GM12892 (cell line): ENCODE data around the gene LMO4.

ENCODE experiments used
- DNase-seq: peaks from one replicate; pipeline ENCODE4 v3.0.0; 2011; ENCODE audit not compliant: insufficient read length
- FAIRE-seq: peaks from 2 replicates; lab custom pipeline; 2011; peaks lifted over from hg19 to GRCh38; lab: Jason Lieb, UNC
- POLR2A ChIP-seq: IDR thresholded peaks from 2 replicates; pipeline ENCODE4 v1.6.1; 2011; ENCODE audit warnings: low read depth, low read length, control low read depth
- POLR2AphosphoS5 ChIP-seq: IDR thresholded peaks from 2 replicates; pipeline ENCODE4 v1.6.1; 2011; ENCODE audit warnings: low read depth, low read length, control low read depth
- TAF1 ChIP-seq: IDR thresholded peaks from 2 replicates; pipeline ENCODE4 v1.6.1; 2011; ENCODE audit warnings: low read depth, mild to moderate bottlenecking, control low read depth, low read length, borderline replicate concordance

Gene LMO4

DNA sequence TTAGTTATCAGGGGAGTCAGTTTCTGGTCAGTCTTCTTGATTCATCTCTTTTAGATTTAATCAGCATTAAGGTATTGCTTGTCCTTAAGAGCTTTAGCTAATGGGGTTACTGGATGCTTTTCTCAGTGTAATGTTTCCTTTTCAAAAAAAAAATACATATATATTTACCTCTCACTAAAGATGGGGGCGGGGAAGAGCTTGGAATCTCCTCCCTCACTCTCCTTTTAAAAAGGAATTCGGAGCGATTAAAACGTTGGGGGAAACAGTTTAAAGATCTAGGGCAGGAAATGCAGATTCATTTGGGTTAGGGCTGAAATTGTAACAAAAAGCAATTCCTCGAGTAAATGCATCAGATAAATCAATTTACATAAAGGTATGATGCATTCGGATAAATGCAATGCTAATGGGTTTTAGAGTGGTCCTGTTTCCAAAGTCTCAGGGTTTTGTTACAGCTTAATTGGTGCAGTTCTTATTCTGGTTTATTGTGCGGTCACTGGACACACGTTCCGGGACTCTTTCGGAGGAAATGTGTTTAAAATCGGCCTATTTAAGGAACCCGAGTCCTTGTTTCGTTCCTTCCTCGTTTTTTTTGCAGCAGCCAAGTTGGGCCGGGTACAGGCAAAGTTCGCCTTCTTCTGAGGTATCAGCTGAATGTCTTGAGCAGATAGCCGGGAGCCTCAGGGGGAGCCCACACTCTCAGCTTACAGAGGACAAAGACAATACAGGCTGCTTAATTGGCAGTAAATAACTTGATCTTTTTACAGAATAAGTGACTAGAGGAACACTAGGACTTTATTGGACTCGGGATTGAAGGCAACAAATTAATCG lies 1.6 kb downstream of the LMO4 start:
- DNase-seq (no peak), FAIRE-seq (no peak)
- TF ChIP-seq POLR2AphosphoS5 (no peak), TAF1 (no peak), POLR2A (no peak)

DNA sequence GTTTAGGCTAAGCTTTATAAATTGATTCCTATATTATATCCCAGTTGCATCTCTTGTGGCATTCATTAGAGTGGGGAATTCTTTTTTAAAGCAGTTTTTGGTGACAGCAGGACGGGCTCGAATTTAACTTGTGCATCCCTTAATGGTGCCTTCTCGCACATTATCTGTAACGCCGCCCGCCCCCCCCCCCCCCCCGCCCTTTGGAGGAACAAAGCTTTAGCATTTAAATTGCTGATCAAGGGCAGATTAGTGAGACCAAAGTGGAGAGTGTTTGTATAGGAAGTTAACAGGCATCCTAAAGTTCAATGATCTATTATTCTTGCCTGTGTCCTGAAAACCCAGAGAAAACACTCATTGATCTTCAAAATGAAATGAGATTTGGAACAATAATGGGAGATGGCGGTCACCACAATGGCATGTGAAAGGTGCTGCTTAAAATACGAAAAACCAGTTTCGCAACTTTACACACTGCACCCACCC lies 2.2 kb downstream of the LMO4 start:
- no peak for TF ChIP-seq POLR2AphosphoS5
- TF ChIP-seq POLR2A, result no peak
- no peak for TF ChIP-seq TAF1
- FAIRE-seq, result peak; percentile 78
- DNase-seq, result no peak

DNA sequence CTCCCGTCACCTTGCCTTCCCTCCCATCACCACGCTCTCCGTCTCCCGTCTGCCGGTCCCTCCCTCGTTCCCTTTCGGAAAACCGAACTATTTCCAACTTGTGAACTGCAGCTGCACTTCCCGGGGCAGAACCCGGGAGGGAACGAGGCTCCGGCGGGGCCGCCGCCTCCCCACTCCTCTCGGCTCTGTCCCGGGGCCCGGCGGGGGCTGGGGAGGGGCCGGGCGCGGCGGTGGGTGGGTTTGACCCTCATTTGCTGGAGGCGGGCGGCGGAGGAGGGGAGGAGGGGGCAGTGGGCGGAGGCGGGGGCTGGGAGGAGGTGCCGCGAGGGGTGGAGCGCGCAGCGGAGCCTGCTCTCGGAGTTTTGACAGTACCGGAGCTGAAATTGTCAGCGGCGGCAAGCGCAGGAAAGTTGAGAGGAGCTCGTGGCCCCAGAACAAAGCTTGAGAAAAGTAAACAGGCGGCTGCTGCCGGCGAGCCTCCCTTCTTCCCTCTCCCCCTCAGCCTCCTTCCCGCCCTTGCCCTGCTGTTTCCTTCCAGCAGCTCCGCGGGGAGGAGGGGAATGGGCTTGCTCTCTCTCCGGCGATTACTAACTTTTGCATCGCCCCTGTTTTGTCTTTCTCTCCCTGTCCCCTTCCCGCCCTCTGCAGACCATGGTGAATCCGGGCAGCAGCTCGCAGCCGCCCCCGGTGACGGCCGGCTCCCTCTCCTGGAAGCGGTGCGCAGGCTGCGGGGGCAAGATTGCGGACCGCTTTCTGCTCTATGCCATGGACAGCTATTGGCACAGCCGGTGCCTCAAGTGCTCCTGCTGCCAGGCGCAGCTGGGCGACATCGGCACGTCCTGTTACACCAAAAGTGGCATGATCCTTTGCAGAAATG lies 2.9 kb downstream of the LMO4 start:
- FAIRE-seq (peak; percentile 84), DNase-seq (peak; percentile 44)
- TF ChIP-seq TAF1 (no peak), POLR2A (no peak), POLR2AphosphoS5 (no peak)

DNA sequence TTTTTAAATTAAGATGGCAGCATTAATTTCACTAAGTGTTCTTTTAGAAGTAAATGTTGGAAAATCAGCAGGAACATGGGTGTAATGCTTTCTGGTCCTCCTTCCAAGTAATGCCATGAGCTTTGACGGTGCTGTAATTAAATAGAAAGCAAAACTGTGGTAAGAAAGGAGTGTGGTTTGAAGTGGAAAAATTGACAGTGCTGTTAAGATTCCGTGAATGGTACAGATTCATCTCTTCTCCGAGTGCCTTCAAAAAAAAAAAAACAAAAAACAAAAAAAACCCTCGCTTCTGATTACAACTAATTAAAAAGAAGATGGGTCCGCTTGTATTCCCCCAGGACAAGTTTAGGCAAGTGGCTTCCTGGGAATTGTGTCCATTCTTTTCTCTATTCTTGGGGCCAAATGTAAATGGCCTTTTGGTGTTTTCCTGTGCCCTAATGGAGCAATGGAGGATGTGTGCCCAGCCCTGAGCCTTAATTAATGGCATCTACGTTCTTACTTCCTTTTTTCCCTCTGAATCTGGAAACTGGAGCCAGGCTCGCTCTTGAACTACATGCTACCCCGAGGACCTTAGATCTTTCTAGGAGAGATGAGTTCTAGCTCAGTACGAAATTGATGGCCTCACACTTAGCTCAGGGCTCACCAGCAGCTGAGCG lies 5.1 kb downstream of the LMO4 start:
- DNase-seq (no peak), FAIRE-seq (no peak)
- TF ChIP-seq TAF1 (no peak), POLR2A (no peak), POLR2AphosphoS5 (no peak)

DNA sequence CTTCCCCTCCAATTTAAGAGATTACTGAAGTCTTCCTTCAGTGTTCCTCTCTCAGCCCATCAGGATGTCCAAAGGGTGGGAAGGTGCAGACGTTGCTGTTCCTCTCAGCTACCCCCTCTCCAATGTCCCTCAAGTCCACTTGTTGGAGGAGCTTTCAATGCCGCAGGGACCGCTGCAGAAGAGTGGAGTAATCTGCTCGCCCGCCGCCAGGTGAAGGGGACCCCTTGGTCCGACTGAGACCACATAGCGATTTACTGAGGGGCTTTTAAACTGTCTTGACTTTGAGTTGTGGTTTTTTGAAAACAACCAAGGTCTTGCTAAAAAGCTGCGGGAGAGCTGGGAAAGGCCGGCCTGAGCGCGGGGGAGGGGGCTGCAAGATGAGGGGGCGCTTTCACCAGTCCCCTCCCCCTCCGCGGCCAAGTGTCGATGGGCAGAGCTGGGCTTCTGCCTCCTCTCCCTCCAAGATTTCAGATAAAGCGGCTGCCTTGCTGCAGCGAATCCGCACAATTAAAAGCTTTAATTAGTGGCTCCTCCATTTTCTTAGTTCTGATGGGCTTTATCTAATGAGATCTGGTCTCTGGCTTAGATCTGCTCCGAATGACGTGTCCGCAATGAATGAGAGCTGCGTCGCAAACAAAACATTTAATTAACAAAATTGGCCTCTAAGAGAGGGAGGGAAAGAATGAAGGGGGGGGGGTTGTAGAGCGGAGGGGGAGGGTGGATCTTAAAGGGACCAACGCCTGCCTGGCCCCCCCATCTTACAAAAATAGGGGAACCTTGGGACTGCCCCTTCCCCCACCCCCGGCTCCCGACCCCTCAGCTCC lies 5.9 kb downstream of the LMO4 start:
- TF ChIP-seq POLR2A, result no peak
- no peak for TF ChIP-seq TAF1
- TF ChIP-seq POLR2AphosphoS5, result no peak
- DNase-seq, result no peak
- no peak for FAIRE-seq

DNA sequence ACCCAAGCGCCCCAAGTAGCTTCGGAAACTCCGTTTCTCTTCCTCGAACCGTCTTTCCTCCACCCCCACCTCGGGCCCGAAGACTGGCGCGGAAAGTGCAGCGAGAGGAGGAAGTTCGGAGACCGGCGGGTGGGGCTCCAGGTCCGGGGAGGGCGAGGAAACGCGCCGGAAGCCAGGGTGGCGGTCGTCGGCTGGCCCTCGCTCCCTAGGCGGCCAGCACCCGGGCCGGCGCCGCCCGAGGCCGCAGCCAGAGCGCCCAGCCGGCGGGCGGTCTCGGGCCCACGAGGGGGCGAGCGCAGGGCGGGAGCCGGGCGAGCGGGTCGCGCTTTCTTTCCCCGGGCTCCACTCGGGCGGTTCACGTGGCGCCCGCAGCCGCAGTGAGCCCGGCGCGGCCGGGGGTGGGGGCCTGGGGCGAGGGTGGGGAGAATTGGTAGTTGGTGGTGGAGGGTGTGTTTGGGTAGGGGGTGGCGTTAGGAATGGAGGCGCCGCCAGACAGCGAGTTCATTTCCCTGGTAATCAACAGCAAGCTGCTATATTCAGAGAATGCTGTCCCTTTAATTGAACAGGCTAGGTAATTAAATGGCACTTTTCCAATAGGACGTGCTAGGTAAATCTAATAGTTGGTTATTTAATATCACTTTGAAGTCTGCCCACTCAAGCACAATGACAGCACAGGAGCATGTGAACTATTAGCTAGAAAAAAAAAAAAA lies 6.7 kb downstream of the LMO4 start:
- DNase-seq, result peak; percentile 65
- peak; percentile 77 for FAIRE-seq
- TF ChIP-seq POLR2A (peak; percentile 49; the same call in 1 of the 2 replicates), POLR2AphosphoS5 (no peak)

DNA sequence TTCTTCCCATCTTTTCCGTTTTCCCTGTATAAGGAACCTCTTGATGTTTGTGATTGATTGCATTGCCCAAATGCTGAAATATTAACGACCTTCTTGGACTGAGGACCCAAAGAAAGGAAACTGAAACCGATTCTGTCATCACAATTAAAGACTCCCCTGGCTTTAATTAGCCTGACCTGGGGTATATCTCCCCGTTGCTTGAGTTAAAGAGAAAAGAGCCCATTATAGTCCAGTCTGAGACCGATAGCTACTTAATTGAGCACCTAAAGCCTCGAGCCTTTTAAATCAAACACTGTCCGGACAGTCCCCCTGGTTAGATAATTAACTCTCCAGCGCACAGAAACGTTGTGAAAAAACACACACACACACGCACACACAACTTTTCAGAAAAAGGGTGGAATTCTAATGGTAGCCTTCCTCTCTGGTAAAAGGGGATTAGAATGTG lies 8.0 kb downstream of the LMO4 start:
- TF ChIP-seq POLR2A, result no peak
- no peak for TF ChIP-seq POLR2AphosphoS5
- no peak for TF ChIP-seq TAF1
- DNase-seq (no peak), FAIRE-seq (no peak)

DNA sequence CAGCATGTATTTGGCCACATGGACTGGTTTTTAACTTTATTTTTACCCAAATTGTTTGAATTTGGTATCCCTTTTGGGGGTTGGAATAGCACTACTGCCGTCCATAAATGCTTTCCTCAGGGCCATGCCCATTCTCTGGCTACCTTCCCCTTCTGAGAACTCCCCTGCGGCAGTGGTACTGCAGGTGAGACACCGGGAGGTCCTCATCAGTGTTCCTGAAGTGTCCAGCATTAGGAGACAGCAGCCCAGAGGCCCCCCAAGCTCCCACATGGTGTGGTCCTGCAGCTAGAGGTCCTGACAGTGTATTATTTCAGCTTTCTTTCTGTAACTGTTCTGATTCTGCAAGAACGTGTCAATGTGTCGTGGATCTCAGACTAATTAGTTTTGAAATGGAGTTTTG lies 8.9 kb downstream of the LMO4 start:
- TF ChIP-seq POLR2A (no peak), TAF1 (no peak), POLR2AphosphoS5 (no peak)
- FAIRE-seq (no peak), DNase-seq (no peak)

DNA sequence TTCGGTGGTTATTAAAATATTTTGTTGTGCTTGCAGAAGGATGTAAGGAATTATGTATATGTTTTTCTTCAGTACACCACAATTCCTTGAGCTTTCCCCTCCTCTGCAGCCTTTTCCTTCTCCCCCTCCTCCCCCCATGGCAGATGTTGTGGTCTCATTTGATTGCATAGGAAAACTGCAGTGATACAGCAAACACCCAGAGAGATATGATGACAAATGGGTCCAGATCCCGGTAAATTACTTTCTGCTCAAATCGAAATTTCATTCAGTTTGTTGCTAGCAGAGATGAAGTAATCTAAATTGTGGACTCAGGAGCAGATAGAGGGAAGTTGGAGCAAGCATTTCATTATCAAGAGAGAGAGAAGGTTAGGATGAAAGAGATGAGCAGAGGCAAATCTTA lies 9.9 kb downstream of the LMO4 start:
- TF ChIP-seq POLR2A, result no peak
- TF ChIP-seq POLR2AphosphoS5, result no peak
- no peak for TF ChIP-seq TAF1
- FAIRE-seq (no peak), DNase-seq (no peak)

DNA sequence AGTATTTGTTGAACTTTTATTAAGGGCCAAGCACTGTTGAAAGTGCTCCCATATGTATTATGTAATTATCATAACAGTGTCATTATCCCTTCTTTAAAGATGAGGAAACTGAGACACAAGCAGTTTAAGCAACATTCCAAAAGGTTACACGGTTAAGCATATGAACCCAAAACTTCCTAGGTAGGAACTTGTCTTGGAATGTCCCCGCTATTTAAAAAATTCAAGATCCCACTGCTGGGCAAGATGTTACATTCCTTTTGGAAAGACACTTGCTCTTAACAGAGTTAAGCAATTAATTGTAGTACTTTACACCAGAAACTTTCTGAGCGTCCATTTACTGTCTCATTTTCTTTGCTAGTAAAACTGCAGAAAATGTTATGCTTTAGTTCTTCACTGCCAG lies 15.6 kb downstream of the LMO4 start:
- TF ChIP-seq POLR2AphosphoS5, result no peak
- TF ChIP-seq TAF1, result no peak
- TF ChIP-seq POLR2A, result no peak
- FAIRE-seq, result no peak
- DNase-seq, result no peak
